H54 (cell line): Measurements from ENCODE around the gene ADIPOR1.
A peak's percentile ranks its signal among the peaks of the same experiment; 100 is the strongest.
"Not testable (repeated sequence)": the region's sequence is repeated elsewhere in the genome, so short reads cannot be mapped to it uniquely, and the experiment has no call there.

Source experiments
- DNase-seq: peaks from one replicate; pipeline ENCODE4 v3.0.0; 2011; ENCODE audit warnings: low spot score, mixed read lengths; ENCODE audit not compliant: insufficient read length
- FAIRE-seq: peaks from 3 replicates; lab custom pipeline; 2011; peaks lifted over from hg19 to GRCh38; lab: Jason Lieb, UNC
- POLR2A ChIP-seq: IDR thresholded peaks from 2 replicates; pipeline ENCODE4 v1.6.1; 2011; ENCODE audit warnings: low read depth, mild to moderate bottlenecking, low read length

Gene ADIPOR1

DNA sequence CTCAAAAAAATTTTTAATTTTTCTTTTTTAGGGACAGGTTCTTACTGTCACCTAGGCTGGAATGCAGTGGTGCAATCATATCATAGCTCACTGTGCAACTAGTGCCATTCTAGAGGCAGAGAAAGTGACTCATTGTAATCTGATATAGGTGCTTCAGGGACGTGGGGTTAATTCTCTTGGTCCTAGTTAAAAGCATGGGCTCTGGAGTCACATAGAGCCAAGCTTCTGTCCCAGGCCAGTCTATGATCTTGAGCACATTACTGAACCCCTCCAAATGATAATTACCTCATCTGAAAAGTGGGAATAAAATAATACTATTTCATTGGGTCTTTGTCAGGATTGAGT is 1.1 kb upstream of the ADIPOR1 start:
- no peak for FAIRE-seq
- no peak for TF ChIP-seq POLR2A
- peak; percentile 64 for DNase-seq

- TF ChIP-seq POLR2A: no peak
- DNase-seq (no peak), FAIRE-seq (no peak)
Observed at GRCh38 chr1:202958544-202959275, 598 bp upstream of the ADIPOR1 start.

GRCh38 chr1:202956969-202957368 is 1.1 kb downstream of the ADIPOR1 start:
- FAIRE-seq (no peak), DNase-seq (no peak)
- TF ChIP-seq POLR2A: no peak

DNA sequence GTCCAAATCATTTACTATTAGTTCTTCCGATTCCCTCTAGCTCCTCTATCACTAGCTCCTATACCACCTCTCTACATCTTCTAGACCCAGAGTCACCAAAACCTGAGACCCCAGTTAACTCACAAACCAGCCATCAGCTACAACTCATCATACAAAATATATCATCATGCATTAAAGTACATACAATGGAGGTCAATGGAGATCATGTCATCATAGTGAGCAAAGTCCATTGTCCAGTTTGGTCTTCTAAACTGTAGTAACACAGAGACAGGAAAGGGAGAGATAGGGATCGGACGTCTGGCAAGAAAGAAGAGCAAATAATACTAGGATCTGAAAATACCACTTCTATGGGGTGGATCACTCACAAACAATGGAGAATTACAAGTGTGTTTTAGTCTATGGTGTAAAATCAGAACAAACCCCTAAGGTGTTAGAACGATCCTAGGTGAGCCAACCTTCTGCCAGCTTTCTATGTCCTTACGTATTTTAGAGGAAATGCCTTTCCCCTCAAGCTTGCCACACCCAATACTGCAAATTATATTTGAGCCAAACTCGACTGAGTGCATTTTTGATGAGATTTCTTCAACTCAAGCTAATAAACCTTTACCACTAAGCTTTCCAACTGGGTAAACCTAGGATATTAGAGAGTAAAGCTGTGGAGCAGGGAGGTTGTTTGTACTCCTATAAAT is 3.9 kb downstream of the ADIPOR1 start:
- TF ChIP-seq POLR2A: no peak
- DNase-seq (no peak), FAIRE-seq (no peak)

DNA sequence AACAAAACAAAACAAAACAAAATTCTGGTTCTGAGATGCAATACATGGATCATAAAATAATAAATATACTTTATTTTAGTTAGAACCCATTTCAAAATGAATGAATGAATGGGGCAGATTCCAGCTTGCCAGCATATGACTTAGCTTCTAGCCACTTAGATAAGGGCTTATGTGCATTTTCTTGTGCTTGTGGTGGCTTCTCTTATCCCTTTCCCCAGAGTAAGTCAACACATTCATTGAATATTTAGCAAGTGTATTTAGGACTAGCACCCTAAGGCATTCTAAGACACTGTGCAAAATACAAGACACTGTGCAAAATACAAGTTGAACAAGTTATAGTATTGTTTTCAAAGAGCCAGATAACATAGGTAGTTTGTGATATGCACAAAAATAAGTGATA is 4.7 kb downstream of the ADIPOR1 start:
- FAIRE-seq (no peak), DNase-seq (no peak)
- no peak for TF ChIP-seq POLR2A

DNA sequence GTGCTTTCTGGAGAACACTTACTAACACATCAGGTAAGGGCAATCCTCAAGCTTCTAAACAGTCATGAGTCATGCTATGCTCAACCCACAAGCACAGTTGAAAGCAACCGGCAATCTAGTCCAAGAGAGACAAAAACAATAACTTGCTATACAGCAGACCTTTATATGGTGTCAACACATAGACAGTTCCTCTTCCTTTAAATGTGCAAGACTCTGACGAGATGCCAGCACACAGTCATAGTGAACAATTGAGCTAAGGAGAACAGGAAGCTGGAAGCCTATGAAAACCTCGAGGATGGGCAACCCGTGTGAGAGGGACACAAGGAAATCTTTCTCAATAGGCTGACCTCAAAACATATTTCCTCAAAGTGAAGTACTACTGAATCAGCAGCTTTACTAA is 5.3 kb downstream of the ADIPOR1 start:
- peak; percentile 45 for DNase-seq
- TF ChIP-seq POLR2A: no peak
- FAIRE-seq: peak; percentile 64

DNA sequence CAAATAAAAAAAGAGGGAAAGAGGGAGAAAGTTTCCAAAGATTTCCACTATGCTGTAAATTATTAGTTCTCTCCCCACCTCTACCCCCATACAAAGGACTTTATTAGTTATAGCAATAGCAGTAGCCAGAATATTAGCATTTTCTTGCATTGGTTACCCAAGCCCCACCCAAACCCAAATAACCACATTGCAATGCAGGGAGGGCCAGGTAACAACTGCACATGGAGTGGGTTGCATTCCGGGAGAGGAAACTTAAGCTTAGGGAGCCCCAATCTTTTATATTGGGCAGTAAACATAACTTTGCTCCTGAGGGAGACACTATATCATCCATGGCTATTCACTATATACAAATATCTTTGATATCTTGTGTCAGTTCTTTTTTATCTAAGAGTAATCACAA is 6.0 kb downstream of the ADIPOR1 start:
- DNase-seq (no peak), FAIRE-seq (no peak)
- no peak for TF ChIP-seq POLR2A

GRCh38 chr1:202951437-202951836 is 6.7 kb downstream of the ADIPOR1 start:
- TF ChIP-seq POLR2A: no peak
- FAIRE-seq (no peak), DNase-seq (no peak)

DNA sequence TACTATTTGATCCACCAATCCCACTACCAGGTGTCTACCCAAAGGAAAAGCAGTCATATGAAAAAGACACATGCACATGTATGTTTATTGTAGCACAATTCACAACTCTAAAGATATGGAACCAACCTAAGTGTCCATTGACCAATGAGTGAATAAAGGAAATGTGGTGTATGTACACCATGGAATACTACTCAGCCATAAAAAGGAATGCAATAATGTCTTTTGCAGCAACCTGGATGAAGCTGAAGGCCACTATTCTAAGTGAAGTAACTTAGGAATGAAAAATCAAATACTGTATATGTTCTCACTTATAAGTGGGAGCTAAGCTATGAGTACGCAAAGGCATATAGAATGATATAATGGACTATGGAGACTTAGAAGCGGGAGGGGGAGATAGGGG is 12.6 kb downstream of the ADIPOR1 start:
- no peak for FAIRE-seq
- no peak for TF ChIP-seq POLR2A

DNA sequence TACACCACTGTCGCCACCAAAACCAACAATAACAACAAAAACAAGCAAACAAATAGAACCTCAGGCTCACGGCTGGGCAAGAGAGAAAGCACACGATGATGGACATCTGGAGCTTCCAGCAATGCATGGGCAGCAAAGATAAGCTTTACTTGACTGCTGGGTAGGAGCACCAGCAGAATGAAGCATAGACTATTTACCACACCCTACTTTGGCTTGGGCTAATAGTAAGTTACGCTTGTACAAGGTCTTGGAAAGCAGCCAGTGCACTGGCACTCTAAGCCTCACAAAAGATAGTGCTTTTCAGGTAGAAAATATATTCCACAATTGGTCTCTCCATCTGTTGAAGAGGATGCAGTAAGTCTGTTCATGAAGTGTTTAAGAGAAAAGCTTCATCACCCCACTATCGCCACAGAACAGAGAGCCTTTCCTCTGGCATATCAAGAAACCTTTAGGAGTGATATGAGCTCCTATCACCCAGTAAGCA is 13.6 kb downstream of the ADIPOR1 start:
- no peak for TF ChIP-seq POLR2A
- no peak for FAIRE-seq
- DNase-seq: no peak

More for the DNA sequence above, 12.6 kb downstream of the ADIPOR1 start:
- DNase-seq: no peak

DNA sequence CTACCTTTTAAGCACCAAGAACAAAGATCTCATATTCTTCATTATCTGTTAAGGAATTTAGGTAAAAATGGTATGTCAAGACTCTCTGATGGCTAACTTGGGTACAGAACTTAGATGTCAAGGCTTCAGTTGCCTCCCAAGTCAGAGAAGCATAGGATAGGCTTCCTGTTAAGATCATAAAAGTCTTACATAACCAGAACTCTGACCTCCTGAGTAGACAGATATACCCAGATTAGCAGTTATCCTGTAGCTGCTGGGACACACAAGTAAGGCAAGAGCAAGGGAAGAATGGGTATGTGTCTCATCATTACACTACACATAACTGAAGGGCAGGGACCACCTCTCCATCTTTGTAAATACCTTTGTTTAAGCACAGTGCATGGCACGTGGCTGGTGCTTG is 15.7 kb downstream of the ADIPOR1 start:
- no peak for TF ChIP-seq POLR2A
- FAIRE-seq (no peak), DNase-seq (no peak)

DNA sequence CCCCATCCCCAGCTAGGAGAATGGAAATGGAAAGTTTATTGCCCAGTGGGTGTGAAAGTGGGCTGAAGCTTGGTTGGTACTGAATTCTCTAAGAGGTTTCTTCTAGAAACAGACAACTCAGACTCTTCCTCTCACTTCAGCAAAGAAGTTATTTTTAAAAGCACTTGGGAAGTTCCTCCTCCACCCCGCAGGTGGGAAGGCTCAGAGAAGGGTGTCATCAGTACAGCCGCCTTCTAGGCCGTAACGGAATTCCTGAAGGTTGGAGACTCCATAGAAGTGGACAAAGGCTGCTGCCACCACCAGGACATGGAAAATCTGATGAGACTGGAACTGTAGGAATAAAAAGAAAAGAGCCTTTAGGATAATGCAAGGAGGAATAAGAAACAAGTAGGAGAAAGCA is 16.7 kb downstream of the ADIPOR1 start:
- no peak for FAIRE-seq
- TF ChIP-seq POLR2A: no peak
- DNase-seq: no peak

GRCh38 chr1:202940561-202940960 is 17.6 kb downstream of the ADIPOR1 start:
- no peak for DNase-seq
- FAIRE-seq: no peak
- no peak for TF ChIP-seq POLR2A

- TF ChIP-seq POLR2A: no peak
- FAIRE-seq: no peak
- DNase-seq: no peak
Observed at GRCh38 chr1:202938287-202938925, 19.7 kb downstream of the ADIPOR1 start.

- FAIRE-seq: not testable (repeated sequence)
Observed at GRCh38 chr1:202936409-202936808, 21.7 kb downstream of the ADIPOR1 start.

More at GRCh38 chr1:202936409-202936808, 21.7 kb downstream of the ADIPOR1 start:
- not testable (repeated sequence) for DNase-seq
